A673 (cell line): ENCODE measurements around the gene CARMIL3. TPM values are rescaled to one million over a fixed set of nuclear protein-coding genes. Genes with fewer than 3 reads are reported as not detected.
"Not testable (repeated sequence)": the region's sequence is repeated elsewhere in the genome, so short reads cannot be mapped to it uniquely, and the experiment has no call there.

Source experiments
- Bru-seq: library from RNA; stranded (reverse); fragments of 400-500 nt; gene quantifications from one replicate; lab custom pipeline; 2021; lab: Mats Ljungman, UMichigan
- BruChase-seq, 2 experiments: library from RNA; stranded (reverse); fragments of 400-500 nt; gene quantifications; one replicate each; lab custom pipeline; 2021; lab: Mats Ljungman, UMichigan
- BruUV-seq: library from RNA; stranded (reverse); fragments of 400-500 nt; replicated peaks from 2 replicates; lab custom pipeline; 2021; lab: Mats Ljungman, UMichigan
- CTCF ChIA-PET: fragments of 300-600 bp; sonication (Branson Sonifier 250); formaldehyde crosslinking; loops from one replicate; lab custom pipeline; 2022; ENCODE audit warnings: antibody characterized with exemption; lab: Charles Lee
- POLR2A ChIA-PET: fragments of 300-600 bp; sonication (Branson Sonifier 250); formaldehyde crosslinking; loops from one replicate; lab custom pipeline; 2022; ENCODE audit warnings: antibody characterized with exemption; ENCODE audit not compliant: low non-redundant PET; lab: Charles Lee
- DNase-seq: peaks from one replicate; pipeline ENCODE4 v3.0.0-alpha.2; 2015; ENCODE audit warnings: low spot score
- H3K27ac ChIP-seq: fragments of 200-600 bp; sonication (generic); 2 replicates; pipeline ENCODE4 v1.5.1; 2016; ENCODE audit warnings: mixed run types, low read depth, mild to moderate bottlenecking, mixed read lengths, antibody characterized with exemption, low read length; ENCODE audit not compliant: poor library complexity, severe bottlenecking
- H3K27me3 ChIP-seq: fragments of 200-600 bp; sonication (generic); replicated peaks from 2 replicates; pipeline ENCODE4 v1.6.1; 2017; ENCODE audit warnings: mixed run types, low read depth, mild to moderate bottlenecking, mixed read lengths, antibody characterized with exemption, low read length; ENCODE audit not compliant: insufficient read depth, poor library complexity
- H3K36me3 ChIP-seq: fragments of 200-600 bp; sonication (generic); 2 replicates; pipeline ENCODE4 v1.6.1; 2016; ENCODE audit warnings: mixed run types, mild to moderate bottlenecking, mixed read lengths, antibody characterized with exemption, low read length; ENCODE audit not compliant: insufficient read depth, poor library complexity, severe bottlenecking
- H3K4me1 ChIP-seq: fragments of 200-600 bp; sonication (generic); 2 replicates; pipeline ENCODE4 v1.6.1; 2017; ENCODE audit warnings: mixed run types, mild to moderate bottlenecking, mixed read lengths, antibody characterized with exemption, low read length; ENCODE audit not compliant: insufficient read depth, poor library complexity, severe bottlenecking
- H3K4me3 ChIP-seq: fragments of 200-600 bp; sonication (generic); 2 replicates; pipeline ENCODE4 v1.5.1; 2016; ENCODE audit warnings: low read depth, mixed run types, mild to moderate bottlenecking, mixed read lengths, low read length; ENCODE audit not compliant: poor library complexity, severe bottlenecking
- H3K9me3 ChIP-seq: fragments of 200-600 bp; sonication (generic); 2 replicates; pipeline ENCODE4 v1.6.1; 2016; ENCODE audit warnings: mixed run types, low read depth, mild to moderate bottlenecking, mixed read lengths, antibody characterized with exemption, low read length; ENCODE audit not compliant: poor library complexity, severe bottlenecking
- EZH2 ChIP-seq: fragments of 200-600 bp; sonication (generic); IDR thresholded peaks from 2 replicates; pipeline ENCODE4 v1.6.1; 2017; ENCODE audit warnings: borderline replicate concordance, low read depth, mild to moderate bottlenecking, mixed read lengths, antibody characterized with exemption, low read length; ENCODE audit not compliant: poor library complexity, severe bottlenecking
- intact Hi-C: fragments of 100-400 bp; cut with micrococcal nuclease; formaldehyde crosslinking; loops from one replicate; pipeline ENCODE4 v1.10.0; 2022; ENCODE audit not compliant: unreplicated experiment
- long read RNA-seq: library from polyadenylated mRNA; stranded (forward); transcript quantifications from one replicate; pipeline ENCODE4 v2.0.0, GENCODE V29; 2022
- total RNA-seq: library from RNA; stranded (reverse); gene quantifications from 2 replicates; pipeline ENCODE4 v1.2.3, GENCODE V29; 2021
- TF ChIP-seq, protein P1 (sequence below): fragments of 300-800, 200-600 bp; sonication (generic); conservative IDR thresholded peaks from 2 replicates; pipeline ENCODE4 v1.5.1; 2017; ENCODE audit warnings: low read depth, mild to moderate bottlenecking, antibody characterized with exemption, low read length, moderate library complexity, mixed read lengths

Gene CARMIL3, protein sequence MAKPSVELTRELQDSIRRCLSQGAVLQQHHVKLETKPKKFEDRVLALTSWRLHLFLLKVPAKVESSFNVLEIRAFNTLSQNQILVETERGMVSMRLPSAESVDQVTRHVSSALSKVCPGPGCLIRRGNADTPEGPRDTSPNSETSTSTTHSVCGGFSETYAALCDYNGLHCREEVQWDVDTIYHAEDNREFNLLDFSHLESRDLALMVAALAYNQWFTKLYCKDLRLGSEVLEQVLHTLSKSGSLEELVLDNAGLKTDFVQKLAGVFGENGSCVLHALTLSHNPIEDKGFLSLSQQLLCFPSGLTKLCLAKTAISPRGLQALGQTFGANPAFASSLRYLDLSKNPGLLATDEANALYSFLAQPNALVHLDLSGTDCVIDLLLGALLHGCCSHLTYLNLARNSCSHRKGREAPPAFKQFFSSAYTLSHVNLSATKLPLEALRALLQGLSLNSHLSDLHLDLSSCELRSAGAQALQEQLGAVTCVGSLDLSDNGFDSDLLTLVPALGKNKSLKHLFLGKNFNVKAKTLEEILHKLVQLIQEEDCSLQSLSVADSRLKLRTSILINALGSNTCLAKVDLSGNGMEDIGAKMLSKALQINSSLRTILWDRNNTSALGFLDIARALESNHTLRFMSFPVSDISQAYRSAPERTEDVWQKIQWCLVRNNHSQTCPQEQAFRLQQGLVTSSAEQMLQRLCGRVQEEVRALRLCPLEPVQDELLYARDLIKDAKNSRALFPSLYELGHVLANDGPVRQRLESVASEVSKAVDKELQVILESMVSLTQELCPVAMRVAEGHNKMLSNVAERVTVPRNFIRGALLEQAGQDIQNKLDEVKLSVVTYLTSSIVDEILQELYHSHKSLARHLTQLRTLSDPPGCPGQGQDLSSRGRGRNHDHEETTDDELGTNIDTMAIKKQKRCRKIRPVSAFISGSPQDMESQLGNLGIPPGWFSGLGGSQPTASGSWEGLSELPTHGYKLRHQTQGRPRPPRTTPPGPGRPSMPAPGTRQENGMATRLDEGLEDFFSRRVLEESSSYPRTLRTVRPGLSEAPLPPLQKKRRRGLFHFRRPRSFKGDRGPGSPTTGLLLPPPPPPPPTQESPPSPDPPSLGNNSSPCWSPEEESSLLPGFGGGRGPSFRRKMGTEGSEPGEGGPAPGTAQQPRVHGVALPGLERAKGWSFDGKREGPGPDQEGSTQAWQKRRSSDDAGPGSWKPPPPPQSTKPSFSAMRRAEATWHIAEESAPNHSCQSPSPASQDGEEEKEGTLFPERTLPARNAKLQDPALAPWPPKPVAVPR (N-terminal part only)
- 0.49 and 1.2 TPM in 2 replicates for total RNA-seq
- Bru-seq, nascent RNA: percentile 13 among the genes with signal in this experiment
- BruChase-seq, experiment 1, labeled RNA remaining after a 2-hour chase: percentile 21 among the genes with signal in this experiment
- BruChase-seq, experiment 2, labeled RNA remaining after a 6-hour chase: percentile 23 among the genes with signal in this experiment
- long read RNA-seq: 0 reads

- POLR2A ChIA-PET: interaction anchor here (0.6 kb wide), 1 partner anchor 1061 kb away, joined by 3 read pairs; no protein-coding TSS in a partner anchor
Measured at GRCh38 chr14:24051789-24052655, at the start of gene CARMIL3. Gene CARMIL3, plus strand, starts transcription at chr14:24052009. Its CDS starts 145 bp downstream, at chr14:24052154.

DNA sequence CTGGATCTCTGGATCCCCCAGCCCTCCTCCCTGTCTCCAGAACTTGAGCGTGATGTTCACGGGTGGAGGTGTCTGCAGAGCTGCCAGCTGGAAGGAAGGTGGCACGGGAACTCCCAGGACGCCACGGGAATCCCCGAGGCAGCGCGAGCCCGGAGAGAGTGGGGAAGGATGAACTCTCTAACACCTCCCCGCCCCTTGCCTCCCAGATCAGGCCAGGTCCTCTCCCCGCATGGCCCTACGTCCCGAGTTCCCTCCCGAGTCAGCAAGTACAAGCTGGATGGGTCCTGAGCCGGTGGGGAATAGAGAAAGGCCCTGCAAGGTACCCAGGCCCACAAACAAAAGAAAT lies 45.4 kb upstream of the CARMIL3 start:
- H3K27ac ChIP-seq, DNase-seq, BruUV-seq, H3K36me3 ChIP-seq, CTCF ChIA-PET, intact Hi-C loops, H3K9me3 ChIP-seq, H3K4me1 ChIP-seq, POLR2A ChIA-PET, H3K27me3 ChIP-seq: not testable (repeated sequence)
- peak overlapping the region; percentile 37 for H3K4me3 ChIP-seq

More at GRCh38 chr14:24051789-24052655, at the start of gene CARMIL3:
- TF ChIP-seq EZH2: no peak
- TF ChIP-seq, protein P1, sequence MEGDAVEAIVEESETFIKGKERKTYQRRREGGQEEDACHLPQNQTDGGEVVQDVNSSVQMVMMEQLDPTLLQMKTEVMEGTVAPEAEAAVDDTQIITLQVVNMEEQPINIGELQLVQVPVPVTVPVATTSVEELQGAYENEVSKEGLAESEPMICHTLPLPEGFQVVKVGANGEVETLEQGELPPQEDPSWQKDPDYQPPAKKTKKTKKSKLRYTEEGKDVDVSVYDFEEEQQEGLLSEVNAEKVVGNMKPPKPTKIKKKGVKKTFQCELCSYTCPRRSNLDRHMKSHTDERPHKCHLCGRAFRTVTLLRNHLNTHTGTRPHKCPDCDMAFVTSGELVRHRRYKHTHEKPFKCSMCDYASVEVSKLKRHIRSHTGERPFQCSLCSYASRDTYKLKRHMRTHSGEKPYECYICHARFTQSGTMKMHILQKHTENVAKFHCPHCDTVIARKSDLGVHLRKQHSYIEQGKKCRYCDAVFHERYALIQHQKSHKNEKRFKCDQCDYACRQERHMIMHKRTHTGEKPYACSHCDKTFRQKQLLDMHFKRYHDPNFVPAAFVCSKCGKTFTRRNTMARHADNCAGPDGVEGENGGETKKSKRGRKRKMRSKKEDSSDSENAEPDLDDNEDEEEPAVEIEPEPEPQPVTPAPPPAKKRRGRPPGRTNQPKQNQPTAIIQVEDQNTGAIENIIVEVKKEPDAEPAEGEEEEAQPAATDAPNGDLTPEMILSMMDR: no peak
- CTCF ChIA-PET: no interaction called here
- no peaks in the 10 kb centered on the region for H3K9me3 ChIP-seq
- peaks cover 11% of the 10 kb centered on the region for H3K27me3 ChIP-seq
- peaks cover 5% of the 10 kb centered on the region for H3K4me1 ChIP-seq
- H3K27ac ChIP-seq: peak within 1 kb of the TSS; percentile 69
- intact Hi-C loops: no loop called here
- peak; percentile 68 for DNase-seq
- H3K4me3 ChIP-seq: peak within 1 kb of the TSS; percentile 65
- no TSS peak for BruUV-seq
- H3K36me3 ChIP-seq: no peaks in the 10 kb centered on the region

GRCh38 chr14:24006817-24007652 lies 44.8 kb upstream of the CARMIL3 start:
- intact Hi-C loops, H3K9me3 ChIP-seq, H3K27ac ChIP-seq, BruUV-seq, CTCF ChIA-PET, H3K36me3 ChIP-seq, POLR2A ChIA-PET, H3K27me3 ChIP-seq, H3K4me1 ChIP-seq: not testable (repeated sequence)
- H3K4me3 ChIP-seq: peak overlapping the region; percentile 37
- peak; percentile 41 for DNase-seq
